T-helper 17 cell (primary cell): ENCODE measurements around the gene KMT2E. TPM values are rescaled to one million over a fixed set of nuclear protein-coding genes. Genes with fewer than 3 reads are reported as not detected.

Experiments used
- ATAC-seq: fragments of 150-1000 bp; cut with Tn5 transposase; 2 replicates; pipeline ENCODE4 v1.10.0; 2021; ENCODE audit warnings: mild to moderate bottlenecking, moderate library complexity
- DNase-seq, 3 donors: peaks; one replicate each; pipeline versions ENCODE4 v3.0.0 to v3.0.0-alpha.2; 2020 to 2021
- H3K9me3 ChIP-seq: one replicate; pipeline ENCODE4 v1.7.0; 2013; ENCODE audit warnings: low read length, mild to moderate bottlenecking; ENCODE audit not compliant: control insufficient read depth, poor library complexity, severe bottlenecking
- H3K27ac Mint-ChIP-seq: one replicate; pipeline ENCODE4 v1.8.0; 2022; ENCODE audit warnings: mild to moderate bottlenecking, moderate library complexity, mixed read lengths
- H3K27me3 Mint-ChIP-seq: one replicate; pipeline ENCODE4 v1.8.0; 2022; ENCODE audit warnings: mixed read lengths
- H3K36me3 Mint-ChIP-seq: one replicate; pipeline ENCODE4 v1.8.0; 2022; ENCODE audit warnings: low read depth, mixed read lengths
- H3K4me1 Mint-ChIP-seq: one replicate; pipeline ENCODE4 v1.8.0; 2022; ENCODE audit warnings: mild to moderate bottlenecking, mixed read lengths
- H3K4me3 Mint-ChIP-seq: one replicate; pipeline ENCODE4 v1.8.0; 2022; ENCODE audit warnings: mild to moderate bottlenecking, moderate library complexity, mixed read lengths
- total RNA-seq, 4 donors: library from RNA in 2 of 4; stranded (reverse) in 2 of 4; gene quantifications; one replicate each; pipeline ENCODE4 v1.2.3 and lab custom pipeline; 2022 to 2026

KMT2E gene
- total RNA-seq, 2 donors from 2014 or later, result 285 to 301 TPM

GRCh38 chr7:104976966-104977636, 36.9 kb upstream of the KMT2E start:
- no peaks in the 10 kb centered on the region for H3K27me3 Mint-ChIP-seq
- no peak overlapping the region for H3K27ac Mint-ChIP-seq
- DNase-seq (no peak), ATAC-seq (no peak)
- no peaks in the 10 kb centered on the region for H3K9me3 ChIP-seq
- no peaks in the 10 kb centered on the region for H3K36me3 Mint-ChIP-seq
- peaks cover 4% of the 10 kb centered on the region for H3K4me1 Mint-ChIP-seq
- H3K4me3 Mint-ChIP-seq, result no peak overlapping the region

DNA sequence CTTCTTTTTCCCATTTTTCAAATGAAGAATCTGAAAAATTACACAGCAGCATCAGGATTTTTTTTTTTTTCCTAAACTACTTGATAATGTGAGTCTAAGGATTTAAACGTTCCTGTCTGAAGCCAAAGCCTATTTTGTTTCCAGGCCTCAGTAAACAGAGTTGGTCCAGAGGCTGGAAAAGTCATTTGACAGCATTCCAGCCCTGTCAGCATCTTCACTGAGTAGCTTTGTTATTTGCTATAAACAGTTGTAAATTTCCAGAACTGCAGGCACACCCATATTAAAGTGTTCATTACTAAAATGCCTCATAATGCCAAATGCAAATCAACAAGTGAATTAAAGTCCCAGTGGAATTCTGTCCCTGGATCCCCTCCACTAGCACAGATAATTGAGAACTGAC, 35.5 kb upstream of the KMT2E start:
- peak overlapping the region; percentile 67 for H3K27ac Mint-ChIP-seq
- peaks cover 16% of the 10 kb centered on the region for H3K4me1 Mint-ChIP-seq

DNA sequence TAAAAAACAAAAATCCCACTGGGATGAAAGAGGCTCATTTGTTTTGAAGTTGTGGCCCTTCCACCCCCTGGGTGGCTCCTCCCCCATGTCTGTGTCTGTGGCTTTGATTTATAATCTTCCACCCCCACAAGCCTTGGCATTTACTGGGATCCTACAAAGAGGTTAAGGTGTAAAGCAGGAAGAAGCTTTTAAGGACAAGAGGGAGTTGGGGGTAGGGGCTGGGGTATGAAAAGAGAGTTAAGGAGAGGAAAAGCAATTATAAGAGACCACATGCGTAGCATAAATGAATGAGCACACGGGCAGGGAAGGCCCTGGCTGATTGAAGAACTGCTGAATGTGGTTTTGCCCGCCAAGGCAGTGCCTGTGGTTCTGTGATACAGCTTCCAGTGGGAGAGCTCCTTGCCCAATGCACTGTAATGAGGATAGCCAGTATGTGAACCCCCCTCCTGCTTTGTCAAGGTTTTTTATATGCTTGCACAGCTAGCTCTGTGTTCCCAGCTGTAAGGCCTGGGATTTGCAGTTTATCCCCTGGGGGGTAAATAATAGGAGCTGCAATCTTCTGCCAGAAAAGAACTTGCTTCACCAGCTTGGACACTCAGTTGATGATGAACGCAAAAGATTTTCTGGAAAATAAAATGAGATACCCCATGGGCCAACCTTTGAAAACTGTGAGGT, 34.7 kb upstream of the KMT2E start:
- Mint-ChIP-seq H3K4me1 (peaks cover 22% of the 10 kb centered on the region), H3K27me3 (no peaks in the 10 kb centered on the region), H3K4me3 (no peak overlapping the region), H3K27ac (peak overlapping the region; percentile 67), H3K36me3 (no peaks in the 10 kb centered on the region)
- DNase-seq, result no peak
- no peaks in the 10 kb centered on the region for H3K9me3 ChIP-seq
- ATAC-seq, result no peak

More for the DNA sequence above, 35.5 kb upstream of the KMT2E start:
- DNase-seq (no peak), ATAC-seq (no peak)
- H3K36me3 Mint-ChIP-seq, result no peaks in the 10 kb centered on the region
- H3K27me3 Mint-ChIP-seq, result no peaks in the 10 kb centered on the region
- no peak overlapping the region for H3K4me3 Mint-ChIP-seq
- no peaks in the 10 kb centered on the region for H3K9me3 ChIP-seq

DNA sequence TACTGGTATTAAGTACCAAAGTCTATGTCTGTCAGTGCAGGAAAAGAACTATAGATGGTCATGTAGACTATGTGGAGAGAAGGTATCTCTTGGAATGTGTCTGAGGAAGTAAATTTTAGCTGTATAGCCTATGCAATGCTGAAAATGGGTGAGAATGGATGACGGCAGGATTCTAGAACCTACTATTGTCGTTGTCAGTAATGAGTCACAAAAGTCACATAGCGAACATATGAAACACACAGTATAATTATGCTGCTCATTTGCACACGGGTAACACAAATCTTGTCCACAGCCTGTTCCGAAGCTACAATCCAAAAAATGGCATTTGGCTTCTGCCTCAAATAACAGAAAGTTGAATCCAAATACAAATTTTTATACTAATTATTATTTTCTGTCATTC, 33.6 kb upstream of the KMT2E start:
- Mint-ChIP-seq H3K4me1 (peaks cover 32% of the 10 kb centered on the region), H3K36me3 (no peaks in the 10 kb centered on the region), H3K27me3 (no peaks in the 10 kb centered on the region), H3K27ac (no peak overlapping the region), H3K4me3 (no peak overlapping the region)
- DNase-seq, result no peak
- no peak for ATAC-seq
- H3K9me3 ChIP-seq, result no peaks in the 10 kb centered on the region

GRCh38 chr7:104980841-104981671, 32.9 kb upstream of the KMT2E start:
- no peak overlapping the region for H3K27ac Mint-ChIP-seq
- no peak for ATAC-seq

GRCh38 chr7:104981672-104982037, 32.4 kb upstream of the KMT2E start:
- Mint-ChIP-seq H3K4me1 (peaks cover 37% of the 10 kb centered on the region), H3K4me3 (no peak overlapping the region), H3K27me3 (no peaks in the 10 kb centered on the region), H3K36me3 (no peaks in the 10 kb centered on the region), H3K27ac (no peak overlapping the region)
- ATAC-seq (no peak), DNase-seq (no peak)
- no peaks in the 10 kb centered on the region for H3K9me3 ChIP-seq

More at GRCh38 chr7:104980841-104981671, 32.9 kb upstream of the KMT2E start:
- peaks cover 32% of the 10 kb centered on the region for H3K4me1 Mint-ChIP-seq
- DNase-seq, result no peak
- no peaks in the 10 kb centered on the region for H3K9me3 ChIP-seq
- H3K36me3 Mint-ChIP-seq, result no peaks in the 10 kb centered on the region
- H3K27me3 Mint-ChIP-seq, result no peaks in the 10 kb centered on the region
- no peak overlapping the region for H3K4me3 Mint-ChIP-seq

GRCh38 chr7:104982308-104983075, 31.5 kb upstream of the KMT2E start:
- Mint-ChIP-seq H3K36me3 (no peaks in the 10 kb centered on the region), H3K27me3 (no peaks in the 10 kb centered on the region), H3K4me1 (peaks cover 37% of the 10 kb centered on the region), H3K27ac (no peak overlapping the region), H3K4me3 (peak overlapping the region; percentile 97)
- ATAC-seq, result no peak
- DNase-seq, result no peak
- H3K9me3 ChIP-seq, result no peaks in the 10 kb centered on the region

DNA sequence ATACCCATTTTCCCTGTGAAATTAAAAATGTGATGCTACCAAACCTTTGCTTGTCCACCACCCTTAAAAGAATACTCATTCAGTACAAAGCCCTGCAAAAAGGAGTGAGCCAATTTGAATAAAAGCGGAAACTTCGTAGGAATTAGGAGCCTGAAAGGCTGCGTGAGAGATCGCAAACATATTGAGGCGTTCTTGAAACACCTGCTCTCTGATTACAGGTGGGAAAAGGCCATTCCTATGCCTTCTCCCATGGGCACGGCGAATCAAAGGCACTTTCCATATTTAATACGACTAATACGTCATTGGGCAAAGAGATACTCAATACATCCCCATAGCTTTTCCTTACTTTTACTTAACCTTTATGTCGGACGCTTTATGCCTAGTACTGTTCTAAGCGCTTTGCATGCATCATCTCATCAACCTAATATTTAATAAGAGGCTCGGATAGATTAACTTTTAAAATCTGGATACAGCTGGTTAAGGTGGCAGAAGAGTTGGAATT, 30.9 kb upstream of the KMT2E start:
- no peaks in the 10 kb centered on the region for H3K9me3 ChIP-seq
- ATAC-seq, result peak; percentile 0
- no peak for DNase-seq
- no peak overlapping the region for H3K27ac Mint-ChIP-seq
- no peaks in the 10 kb centered on the region for H3K27me3 Mint-ChIP-seq
- H3K4me1 Mint-ChIP-seq, result peaks cover 37% of the 10 kb centered on the region
- H3K4me3 Mint-ChIP-seq, result peak overlapping the region; percentile 97
- no peaks in the 10 kb centered on the region for H3K36me3 Mint-ChIP-seq

DNA sequence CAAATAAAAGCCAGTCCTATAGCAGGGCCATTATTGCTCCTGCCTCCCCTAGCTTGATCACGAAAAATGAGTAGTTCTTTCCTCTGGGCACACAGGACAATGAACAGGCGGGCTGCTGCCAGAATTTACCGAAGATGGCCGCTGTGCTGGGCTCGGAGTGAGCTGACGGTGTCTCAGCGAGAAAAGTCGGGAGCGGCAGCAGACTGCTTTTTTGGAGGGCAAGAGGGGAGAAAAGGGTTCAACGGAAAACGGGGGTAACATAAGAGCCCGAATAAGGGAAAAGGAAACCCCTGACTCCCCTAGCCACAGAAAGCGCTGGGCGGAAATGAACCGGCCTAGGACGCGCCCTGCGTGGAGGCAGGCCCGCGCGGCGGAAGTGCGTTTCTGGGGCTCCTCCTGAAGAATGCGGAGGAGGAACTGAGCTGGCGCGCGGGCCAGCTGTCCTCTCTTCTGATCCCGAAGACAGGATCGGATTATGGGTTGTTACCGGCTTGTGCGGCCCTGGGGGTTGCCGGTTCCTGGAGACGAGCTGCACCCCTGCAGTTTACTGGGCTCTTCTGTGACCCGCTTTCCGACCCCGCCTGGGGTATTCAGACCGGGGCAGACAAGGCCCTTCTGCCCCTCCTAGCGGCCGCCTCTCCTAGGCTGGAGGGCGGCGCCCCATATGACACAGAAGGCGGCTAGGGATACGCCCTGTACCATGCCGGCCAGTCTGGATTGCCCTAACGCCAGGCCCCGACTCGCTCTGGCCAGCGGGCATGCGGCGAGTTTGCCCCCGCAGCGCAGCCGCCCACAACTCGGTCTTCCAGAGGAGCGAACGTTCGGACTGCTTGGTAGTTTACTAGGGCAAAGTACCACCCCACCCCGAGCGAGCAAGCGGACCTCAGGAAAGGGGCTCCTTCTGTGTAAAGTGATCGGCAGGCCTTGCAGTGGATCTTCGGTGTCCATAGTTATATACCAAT, 30.1 kb upstream of the KMT2E start:
- Mint-ChIP-seq H3K4me1 (peaks cover 39% of the 10 kb centered on the region), H3K4me3 (peak overlapping the region; percentile 97), H3K36me3 (peaks cover 2% of the 10 kb centered on the region), H3K27me3 (no peaks in the 10 kb centered on the region), H3K27ac (no peak overlapping the region)
- ATAC-seq (peak; percentile 89), DNase-seq (peak; percentile 71 to 77 (median 72))
- H3K9me3 ChIP-seq, result no peaks in the 10 kb centered on the region

- H3K27me3 Mint-ChIP-seq, result no peaks in the 10 kb centered on the region
- H3K4me3 Mint-ChIP-seq, result peak overlapping the region; percentile 97
- no peak for DNase-seq
- no peak for ATAC-seq
- peaks cover 39% of the 10 kb centered on the region for H3K4me1 Mint-ChIP-seq
- H3K36me3 Mint-ChIP-seq, result peaks cover 2% of the 10 kb centered on the region
- H3K9me3 ChIP-seq, result no peaks in the 10 kb centered on the region
- H3K27ac Mint-ChIP-seq, result no peak overlapping the region
These were observed 29.3 kb upstream of the KMT2E start for GRCh38 chr7:104984585-104985258.

- Mint-ChIP-seq H3K36me3 (peaks cover 2% of the 10 kb centered on the region), H3K27ac (no peak overlapping the region), H3K4me1 (peaks cover 37% of the 10 kb centered on the region), H3K27me3 (no peaks in the 10 kb centered on the region), H3K4me3 (no peak overlapping the region)
- DNase-seq (no peak), ATAC-seq (no peak)
- H3K9me3 ChIP-seq, result no peaks in the 10 kb centered on the region
These were observed 28.8 kb upstream of the KMT2E start for GRCh38 chr7:104985259-104985617.
